CD14-positive monocyte (primary cell): ENCODE results near the gene IRF9. TPM values are rescaled to one million over a fixed set of nuclear protein-coding genes. Genes with fewer than 3 reads are reported as not detected.
A peak's percentile ranks its signal among the peaks of the same experiment; 100 is the strongest.

Experiments
- DNase-seq, 3 donors: peaks; one replicate each; pipeline ENCODE4 v3.0.0-alpha.2; 2011 to 2022
- H2AFZ ChIP-seq: 2 replicates; pipeline ENCODE4 v1.6.0; 2012; ENCODE audit warnings: mild to moderate bottlenecking, low read depth, low read length, inconsistent platforms; ENCODE audit not compliant: insufficient read depth, poor library complexity, severe bottlenecking
- H3K27ac ChIP-seq, 2 donors: 1 replicate in 1 of 2; 2 replicates in 1 of 2; pipeline ENCODE4 v1.5.1; 2012 to 2013; ENCODE audit warnings: low read length in 2 of 2, control low read depth in 1 of 2, inconsistent platforms in 1 of 2, low read depth in 1 of 2, mild to moderate bottlenecking in 1 of 2
- H3K27me3 ChIP-seq, 2 donors: one replicate each; pipeline versions ENCODE4 v1.6.0 to v1.6.1; 2011 to 2013; ENCODE audit warnings: low read length in 2 of 2; ENCODE audit not compliant: control insufficient read depth in 2 of 2, insufficient read depth in 2 of 2
- H3K36me3 ChIP-seq, 2 donors: replicated peaks in 1 of 2; 1 replicate in 1 of 2; 2 replicates in 1 of 2; pipeline versions ENCODE4 v1.5.1 to v1.6.1; 2012 to 2013; ENCODE audit warnings: low read length in 2 of 2, control low read depth in 1 of 2, inconsistent platforms in 1 of 2, mild to moderate bottlenecking in 1 of 2; ENCODE audit not compliant: insufficient read depth in 2 of 2, control insufficient read depth in 1 of 2
- H3K4me1 ChIP-seq, 2 donors: 1 replicate in 1 of 2; 2 replicates in 1 of 2; pipeline versions ENCODE4 v1.5.1 to v1.6.1; 2012 to 2013; ENCODE audit warnings: low read length in 2 of 2, control low read depth in 1 of 2, inconsistent platforms in 1 of 2, mild to moderate bottlenecking in 1 of 2, moderate library complexity in 1 of 2; ENCODE audit not compliant: insufficient read depth in 2 of 2, control insufficient read depth in 1 of 2
- H3K4me2 ChIP-seq: replicated peaks from 2 replicates; pipeline ENCODE3; 2012; ENCODE audit warnings: low read length, moderate library complexity, mild to moderate bottlenecking; ENCODE audit not compliant: poor library complexity, severe bottlenecking; ENCODE audit errors: extremely low read depth
- H3K4me3 ChIP-seq, 3 experiments: fragments of 200-600 bp in 1 of 3; sonication (generic) in 1 of 3; replicated peaks in 1 of 3; 1 replicate in 2 of 3; 2 replicates in 1 of 3; pipeline ENCODE4 v1.5.1; 2011 to 2013; ENCODE audit warnings: low read length in 3 of 3, mild to moderate bottlenecking in 3 of 3, control low read depth in 2 of 3, low read depth in 2 of 3, inconsistent platforms in 1 of 3, moderate library complexity in 1 of 3
- H3K79me2 ChIP-seq: 2 replicates; pipeline ENCODE4 v1.6.0; 2012; ENCODE audit warnings: mild to moderate bottlenecking, control low read depth, inconsistent platforms, low read length, moderate library complexity; ENCODE audit not compliant: insufficient read depth
- H3K9ac ChIP-seq: 2 replicates; pipeline ENCODE4 v1.6.0; 2017; ENCODE audit warnings: low read length, mild to moderate bottlenecking; ENCODE audit not compliant: insufficient read depth, poor library complexity, severe bottlenecking
- H3K9me3 ChIP-seq, 2 donors: replicated peaks in 1 of 2; 1 replicate in 1 of 2; 2 replicates in 1 of 2; pipeline versions ENCODE4 v1.5.1 to v1.6.1; 2012 to 2013; ENCODE audit warnings: low read length in 2 of 2, control low read depth in 1 of 2; ENCODE audit not compliant: control insufficient read depth in 1 of 2, insufficient read depth in 1 of 2
- H4K20me1 ChIP-seq: 2 replicates; pipeline ENCODE4 v1.6.0; 2012; ENCODE audit warnings: mild to moderate bottlenecking, low read length, control low read depth, moderate library complexity; ENCODE audit not compliant: insufficient read depth
- H3K27ac Mint-ChIP-seq, 7 donors: one replicate each; pipeline ENCODE4 v1.8.0; 2020; ENCODE audit warnings: mild to moderate bottlenecking in 7 of 7, mixed read lengths in 7 of 7, moderate library complexity in 6 of 7, inconsistent platforms in 2 of 7
- H3K27me3 Mint-ChIP-seq, 3 donors: one replicate each; pipeline ENCODE4 v1.8.0; 2021 to 2022; ENCODE audit warnings: low read depth in 3 of 3, mild to moderate bottlenecking in 3 of 3, mixed read lengths in 3 of 3, moderate library complexity in 3 of 3, inconsistent platforms in 1 of 3
- H3K36me3 Mint-ChIP-seq, 2 donors: one replicate each; pipeline ENCODE4 v1.8.0; 2020; ENCODE audit warnings: mixed read lengths in 2 of 2, inconsistent platforms in 1 of 2, mild to moderate bottlenecking in 1 of 2
- H3K4me1 Mint-ChIP-seq: one replicate; pipeline ENCODE4 v1.8.0; 2020; ENCODE audit warnings: mild to moderate bottlenecking, mixed read lengths
- H3K4me3 Mint-ChIP-seq, 2 donors: one replicate each; pipeline ENCODE4 v1.8.0; 2020; ENCODE audit warnings: mild to moderate bottlenecking in 2 of 2, mixed read lengths in 2 of 2, moderate library complexity in 1 of 2
- H3K9me3 Mint-ChIP-seq, 7 donors: one replicate each; pipeline ENCODE4 v1.8.0; 2020 to 2022; ENCODE audit warnings: mixed read lengths in 7 of 7, mild to moderate bottlenecking in 6 of 7, moderate library complexity in 6 of 7, inconsistent platforms in 2 of 7
- WGBS: methylation state at CpG from one replicate; pipeline ENCODE4 v1.1.5; 2013; ENCODE audit warnings: missing lambda C conversion rate; ENCODE audit not compliant: insufficient coverage; 5-methylcytosine and 5-hydroxymethylcytosine counted together
- intact Hi-C, 2 donors: fragments of 100-400 bp; cut with micrococcal nuclease; formaldehyde crosslinking; loops; one replicate each; pipeline versions ENCODE4 v1.15.0 to v1.15.1; 2023
- polyA plus RNA-seq, 3 donors: library from polyadenylated mRNA; depleted of rRNA in 1 of 3; unstranded in 2 of 3; stranded (reverse) in 1 of 3; fragments of 300-500 nt in 2 of 3; fragments of >200 nt in 1 of 3; fragmentation: Illumina TruSeq in 2 of 3; gene quantifications; 1 replicate in 2 of 3; 2 replicates in 1 of 3; pipeline ENCODE4 v1.2.3, GENCODE V29; 2012 to 2021
- TF ChIP-seq, protein P1 (sequence below): fragments of 200-600 bp; IDR thresholded peaks from one replicate; pipeline ENCODE4 v1.8.0; 2022; ENCODE audit warnings: antibody characterized with exemption, mild to moderate bottlenecking

IRF9 gene
- polyA plus RNA-seq, 3 donors = 44.7 to 208 (median 56.0) TPM

DNA sequence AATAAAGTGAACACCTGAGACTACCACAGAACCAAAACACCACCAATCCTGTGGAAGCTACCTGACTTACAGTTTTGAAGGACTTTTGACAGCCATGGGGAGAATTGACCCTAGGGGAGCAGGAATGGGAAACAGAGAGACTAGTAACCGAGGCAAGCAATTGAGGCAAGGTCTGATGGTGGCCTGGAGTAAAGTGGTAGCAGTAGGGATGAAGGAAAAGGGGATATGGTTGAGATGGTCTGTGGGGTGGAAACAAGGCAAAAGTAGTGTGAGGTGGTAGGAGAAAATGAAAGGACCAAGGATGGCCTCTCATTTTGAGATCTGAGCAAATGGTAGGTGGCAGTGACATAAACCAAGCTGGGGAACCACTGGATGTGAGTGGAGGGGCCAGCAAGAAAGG lies 4.2 kb upstream of the IRF9 start:
- Mint-ChIP-seq H3K36me3 (peaks cover 54 to 85% of the 10 kb centered on the region in 2 donors), H3K27ac (peak overlapping the region in 3 of 7 donors; percentile 22 to 80 (median 61)), H3K4me3 (no peak overlapping the region), H3K4me1 (peaks cover 20% of the 10 kb centered on the region), H3K9me3 (no peaks in the 10 kb centered on the region), H3K27me3 (peaks cover 0 to 2% (median 0%) of the 10 kb centered on the region in 3 donors)
- H3K27me3 ChIP-seq = no peaks in the 10 kb centered on the region
- no peak for DNase-seq
- H3K36me3 ChIP-seq = peaks cover 68 to 75% of the 10 kb centered on the region in 2 donors
- WGBS = 100% methylated on average over 1 of the region's 1 CpG
- H3K4me2 ChIP-seq = no peak overlapping the region
- peak overlapping the region in 1 of 2 donors; percentile 36 for H3K27ac ChIP-seq
- H3K9me3 ChIP-seq = no peaks in the 10 kb centered on the region
- intact Hi-C loops = no loop called here
- H2AFZ ChIP-seq = no peak overlapping the region
- H3K4me1 ChIP-seq = peaks cover 12 to 22% of the 10 kb centered on the region in 2 donors
- peaks cover 20% of the 10 kb centered on the region for H3K79me2 ChIP-seq
- TF ChIP-seq, protein P1, sequence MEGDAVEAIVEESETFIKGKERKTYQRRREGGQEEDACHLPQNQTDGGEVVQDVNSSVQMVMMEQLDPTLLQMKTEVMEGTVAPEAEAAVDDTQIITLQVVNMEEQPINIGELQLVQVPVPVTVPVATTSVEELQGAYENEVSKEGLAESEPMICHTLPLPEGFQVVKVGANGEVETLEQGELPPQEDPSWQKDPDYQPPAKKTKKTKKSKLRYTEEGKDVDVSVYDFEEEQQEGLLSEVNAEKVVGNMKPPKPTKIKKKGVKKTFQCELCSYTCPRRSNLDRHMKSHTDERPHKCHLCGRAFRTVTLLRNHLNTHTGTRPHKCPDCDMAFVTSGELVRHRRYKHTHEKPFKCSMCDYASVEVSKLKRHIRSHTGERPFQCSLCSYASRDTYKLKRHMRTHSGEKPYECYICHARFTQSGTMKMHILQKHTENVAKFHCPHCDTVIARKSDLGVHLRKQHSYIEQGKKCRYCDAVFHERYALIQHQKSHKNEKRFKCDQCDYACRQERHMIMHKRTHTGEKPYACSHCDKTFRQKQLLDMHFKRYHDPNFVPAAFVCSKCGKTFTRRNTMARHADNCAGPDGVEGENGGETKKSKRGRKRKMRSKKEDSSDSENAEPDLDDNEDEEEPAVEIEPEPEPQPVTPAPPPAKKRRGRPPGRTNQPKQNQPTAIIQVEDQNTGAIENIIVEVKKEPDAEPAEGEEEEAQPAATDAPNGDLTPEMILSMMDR = no peak
- peaks cover 5% of the 10 kb centered on the region for H4K20me1 ChIP-seq
- H3K9ac ChIP-seq = no peak overlapping the region
- no peak overlapping the region for H3K4me3 ChIP-seq

DNA sequence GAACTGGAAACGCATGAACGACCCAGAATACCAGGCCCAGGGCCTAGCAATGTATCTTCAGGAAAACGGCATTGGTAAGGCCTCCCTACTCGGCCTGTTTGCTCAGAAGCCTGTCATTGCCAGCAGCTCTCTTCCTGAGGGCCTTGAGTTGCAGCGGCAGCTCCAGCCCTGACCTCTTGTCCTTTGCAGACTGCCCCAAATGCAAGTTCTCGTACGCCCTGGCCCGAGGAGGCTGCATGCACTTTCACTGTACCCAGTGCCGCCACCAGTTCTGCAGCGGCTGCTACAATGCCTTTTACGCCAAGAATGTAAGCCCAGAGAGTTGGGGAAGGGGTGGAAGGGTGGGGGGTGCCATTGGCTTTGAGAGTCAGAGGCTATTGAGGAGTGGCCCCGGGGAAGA lies 3.7 kb upstream of the IRF9 start:
- Mint-ChIP-seq H3K36me3 (peaks cover 55 to 85% of the 10 kb centered on the region in 2 donors), H3K4me3 (no peak overlapping the region), H3K4me1 (peaks cover 25% of the 10 kb centered on the region), H3K27ac (peak overlapping the region in 3 of 7 donors; percentile 33 to 80 (median 63)), H3K9me3 (no peaks in the 10 kb centered on the region), H3K27me3 (peaks cover 0 to 2% (median 0%) of the 10 kb centered on the region in 3 donors)
- Histone ChIP-seq H3K9me3 (no peaks in the 10 kb centered on the region), H3K27ac (peak overlapping the region in 1 of 2 donors; percentile 36), H4K20me1 (peaks cover 9% of the 10 kb centered on the region), H3K79me2 (peaks cover 24% of the 10 kb centered on the region), H3K4me1 (peaks cover 17 to 27% of the 10 kb centered on the region in 2 donors), H3K36me3 (peaks cover 64 to 70% of the 10 kb centered on the region in 2 donors), H3K9ac (no peak overlapping the region), H3K4me2 (no peak overlapping the region), H2AFZ (no peak overlapping the region), H3K4me3 (no peak overlapping the region), H3K27me3 (no peaks in the 10 kb centered on the region)
- TF ChIP-seq, protein P1 = no peak
- no peak for DNase-seq
- WGBS = 98% methylated on average over 6 of the region's 12 CpGs
- intact Hi-C loops = no loop called here
